Prostate gland (tissue), 2 donors: ENCODE results near the gene DIAPH2.

Experiments
- CTCF ChIP-seq, 4 experiments: fragments of 200-600 bp in 2 of 4; fragments of 450-650 bp in 2 of 4; sonication (generic) in 2 of 4; IDR thresholded peaks; 1 replicate in 3 of 4; 2 replicates in 1 of 4; pipeline ENCODE4 v1.5.1; 2016 to 2019; ENCODE audit warnings: antibody characterized with exemption in 4 of 4, mild to moderate bottlenecking in 2 of 4, moderate library complexity in 2 of 4
- POLR2A ChIP-seq: fragments of 450-650 bp; IDR thresholded peaks from one replicate; pipeline ENCODE4 v1.6.1; 2016; ENCODE audit warnings: antibody characterized with exemption, mild to moderate bottlenecking
- POLR2AphosphoS5 ChIP-seq: sonication (generic); formaldehyde crosslinking; IDR thresholded peaks from one replicate; pipeline ENCODE4 v1.6.1; 2017; ENCODE audit warnings: antibody characterized with exemption

- TF ChIP-seq CTCF (IDR thresholded peaks at IDR 0.05) (no peak), POLR2A (no peak), POLR2AphosphoS5 (no peak)
Observed at GRCh38 chrX:97224148-97224547, 539.5 kb downstream of the DIAPH2 start.
